Stimulated activated CD4-positive, alpha-beta T cell treated with anti-CD3 and anti-CD28 coated beads, TNF-alpha, amount 100 ng/mL, for 24 hours (primary cell): ENCODE results near the gene FTHL17.

Source experiments
- DNase-seq, 3 experiments: peaks; one replicate each; pipeline ENCODE4 v3.0.0-alpha.2; 2020; ENCODE audit warnings: low read depth in 3 of 3

The FTHL17 gene

DNA sequence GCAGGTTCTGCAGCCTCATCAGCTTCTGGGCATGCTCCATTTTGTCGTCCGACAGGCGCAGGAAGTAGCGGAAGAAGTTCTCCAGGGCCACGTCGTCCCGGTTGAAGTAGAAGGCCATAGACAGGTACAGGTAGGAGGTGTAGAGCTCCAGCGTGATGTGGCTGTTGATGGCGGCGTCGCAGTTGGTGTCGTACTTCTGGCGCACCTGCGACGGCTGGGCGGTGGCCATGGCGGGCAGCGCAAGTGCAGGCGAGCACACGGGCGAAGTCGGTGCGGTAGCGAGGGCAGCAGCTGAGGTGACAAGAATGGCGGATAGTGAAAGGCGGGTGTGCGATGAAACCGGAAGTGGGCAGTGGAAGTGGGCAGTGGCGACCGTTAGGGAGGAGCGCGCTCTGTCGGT is at the start of gene FTHL17:
Gene FTHL17 (minus strand): TSS at position 317 of the 400 bp plus-strand sequence. CDS start 88 bp downstream, at position 229.
- no peak for DNase-seq

DNA sequence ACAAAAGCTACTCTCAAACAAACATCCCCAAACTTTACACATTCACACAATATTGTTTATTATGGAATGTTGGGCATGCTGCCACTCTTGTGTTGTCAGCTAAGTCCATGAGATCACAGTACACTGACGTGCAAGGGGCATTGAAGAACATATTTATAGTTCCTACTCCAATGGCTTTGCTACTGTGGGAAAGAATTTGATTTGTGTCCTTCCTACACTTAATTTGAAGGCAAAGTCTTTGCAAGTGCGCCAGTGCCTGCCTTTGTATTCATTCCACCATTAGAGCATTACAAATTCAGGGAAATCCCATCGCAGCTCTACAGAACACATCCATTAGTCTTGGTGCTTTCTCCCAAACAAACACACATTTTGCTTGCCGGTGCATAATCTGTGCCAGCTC is 45.4 kb upstream of the FTHL17 start:
- DNase-seq, result no peak

- no peak for DNase-seq
These were observed 43.6 kb upstream of the FTHL17 start for GRCh38 chrX:31115398-31115797.

DNA sequence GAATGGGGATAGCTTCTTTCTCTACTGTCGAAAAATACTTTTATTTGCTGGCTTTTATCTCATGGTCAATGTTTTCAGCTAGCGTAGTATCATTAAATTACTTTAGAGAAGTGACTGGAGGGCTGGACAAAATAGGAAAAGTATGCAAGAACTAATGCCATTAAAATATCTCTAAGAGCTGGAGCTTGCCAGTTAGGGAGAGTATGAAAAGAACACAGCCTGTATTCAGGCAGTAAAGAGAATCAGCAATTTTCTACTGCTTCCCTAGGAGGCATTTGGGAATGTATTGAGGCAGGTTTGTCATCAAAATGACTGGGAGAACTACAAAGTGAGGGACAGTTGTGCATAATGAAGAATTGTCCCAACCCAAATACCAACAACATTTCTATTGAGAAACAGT is 43.0 kb upstream of the FTHL17 start:
- no peak for DNase-seq

- no peak for DNase-seq
These were observed 40.6 kb upstream of the FTHL17 start for GRCh38 chrX:31112226-31112999.

GRCh38 chrX:31110657-31111056 is 38.8 kb upstream of the FTHL17 start:
- no peak for DNase-seq

- DNase-seq, result peak in 1 of 3 experiments; percentile 20
These were observed 27.8 kb upstream of the FTHL17 start for GRCh38 chrX:31099536-31100090.

DNA sequence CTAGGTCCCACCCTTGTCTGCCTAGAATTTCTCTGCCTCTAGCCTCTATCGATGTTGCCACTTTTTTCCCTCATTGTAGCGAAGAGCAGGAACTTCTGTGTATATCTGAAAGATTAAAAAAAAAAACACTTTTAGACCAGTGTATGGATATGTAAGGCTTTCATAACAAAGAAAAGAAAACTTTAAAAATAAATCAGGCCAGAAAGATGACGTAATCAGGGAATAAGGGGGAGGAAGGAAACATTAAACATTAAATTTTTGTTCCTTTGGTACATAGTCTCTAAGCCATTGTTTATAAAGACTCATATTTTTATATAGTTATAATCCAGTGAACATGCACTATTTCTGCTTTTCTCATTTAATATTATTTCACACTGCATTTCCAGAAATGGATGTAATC is 26.2 kb upstream of the FTHL17 start:
- no peak for DNase-seq

DNA sequence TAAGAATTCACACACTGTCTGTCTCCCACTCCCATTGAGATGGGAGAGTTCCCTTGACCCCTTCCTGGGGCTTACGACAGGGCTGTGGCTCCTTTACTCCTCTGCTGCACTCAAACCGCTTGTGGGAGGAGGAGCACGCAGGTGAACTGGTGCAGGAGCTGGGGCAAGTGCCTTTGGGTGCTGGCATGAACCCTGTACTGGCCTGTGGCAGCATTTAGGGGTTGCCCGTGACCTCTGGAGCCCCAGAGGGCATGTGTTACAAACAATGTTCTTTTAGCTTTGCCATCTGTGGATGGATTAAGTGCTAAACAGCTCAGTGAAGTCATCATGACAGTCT is 21.8 kb upstream of the FTHL17 start:
- DNase-seq, result no peak

GRCh38 chrX:31092970-31093638 is 21.3 kb upstream of the FTHL17 start:
- no peak for DNase-seq

DNA sequence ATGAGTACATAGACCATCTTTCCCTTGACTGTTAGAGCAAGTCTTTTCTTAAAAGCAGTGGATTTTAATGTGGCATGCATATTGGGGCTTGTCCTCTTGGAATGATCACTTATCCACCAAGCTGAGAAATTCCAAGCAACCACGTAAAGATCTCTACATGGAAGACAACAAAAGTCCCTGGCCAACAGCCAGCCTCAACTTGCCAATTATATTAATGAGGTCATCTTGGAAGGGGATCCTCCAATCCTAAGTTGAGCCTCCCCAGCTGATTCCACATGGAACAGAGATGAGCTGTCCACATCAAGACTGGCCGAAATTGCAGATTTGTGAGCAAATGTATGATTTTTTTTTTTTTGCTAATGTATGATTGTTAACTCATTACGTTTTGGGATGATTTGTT is 20.6 kb upstream of the FTHL17 start:
- DNase-seq, result no peak

DNA sequence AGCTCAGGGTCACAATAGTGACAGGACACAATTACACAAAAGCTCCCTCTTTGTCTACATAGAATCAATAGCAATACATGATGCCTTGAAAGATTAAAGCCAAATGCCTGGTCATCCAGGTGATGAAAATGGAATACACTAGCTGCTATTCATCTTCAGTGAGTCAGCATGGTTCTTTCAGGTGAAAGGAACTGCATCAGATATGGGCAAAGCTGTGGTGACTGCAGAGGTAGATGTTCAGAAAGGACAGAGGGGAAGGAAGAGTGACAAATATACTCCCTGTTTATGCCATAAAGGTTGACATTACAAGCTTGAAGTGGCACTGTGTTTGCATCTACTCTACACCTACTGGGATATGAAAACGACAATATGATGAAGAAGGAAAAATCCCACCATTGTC is 20.0 kb upstream of the FTHL17 start:
- DNase-seq, result no peak

- DNase-seq, result no peak
These were observed 2.7 kb upstream of the FTHL17 start for GRCh38 chrX:31074522-31074921.

DNA sequence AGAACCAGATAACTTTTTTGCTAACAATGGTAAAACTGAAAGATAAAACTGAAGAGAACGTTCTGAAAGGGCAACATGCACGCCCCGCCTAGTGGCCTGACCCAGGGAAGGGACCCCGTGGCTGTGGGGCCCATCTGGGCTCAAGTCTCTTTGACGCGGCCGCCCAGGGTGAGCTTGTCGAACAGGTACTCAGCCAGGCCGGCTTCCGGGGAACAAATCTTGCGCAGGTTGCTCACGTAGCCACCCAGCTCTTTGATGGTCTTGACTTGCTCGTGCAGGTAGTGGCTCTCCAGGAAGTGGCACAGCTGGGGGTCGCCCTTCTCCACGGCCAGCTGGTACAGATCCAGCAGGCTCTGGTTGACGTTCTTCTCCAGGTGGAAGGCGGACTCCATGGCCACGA is 579 bp downstream of the FTHL17 start:
- no peak for DNase-seq

GRCh38 chrX:31070057-31070468 is 1.8 kb downstream of the FTHL17 start:
- DNase-seq, result no peak

- DNase-seq, result no peak
These were observed 8.7 kb downstream of the FTHL17 start for GRCh38 chrX:31063114-31063513.

DNA sequence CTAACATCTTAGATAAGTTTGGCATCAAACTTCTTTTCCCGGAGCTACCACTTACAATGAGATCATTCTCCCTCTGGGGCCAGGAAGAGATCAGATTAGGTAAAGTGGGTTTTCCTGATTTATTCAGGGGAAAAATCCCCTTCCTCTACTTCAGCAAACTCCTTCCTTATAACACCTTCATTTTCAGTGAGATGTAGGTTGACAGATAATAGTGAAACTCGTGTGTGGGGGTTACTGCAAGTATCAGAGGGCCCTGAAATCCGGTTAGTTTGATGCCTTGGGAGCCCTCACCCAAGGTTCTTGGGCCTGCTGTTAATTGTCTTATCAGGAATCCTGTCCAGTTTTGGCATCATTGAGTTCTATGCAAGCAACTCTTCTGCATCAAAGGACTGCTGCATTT is 10.8 kb downstream of the FTHL17 start:
- no peak for DNase-seq

GRCh38 chrX:31060016-31060415 is 11.8 kb downstream of the FTHL17 start:
- no peak for DNase-seq

- DNase-seq, result no peak
These were observed 13.6 kb downstream of the FTHL17 start for GRCh38 chrX:31058284-31058683.

- DNase-seq, result no peak
These were observed 14.2 kb downstream of the FTHL17 start for GRCh38 chrX:31057691-31058090.

DNA sequence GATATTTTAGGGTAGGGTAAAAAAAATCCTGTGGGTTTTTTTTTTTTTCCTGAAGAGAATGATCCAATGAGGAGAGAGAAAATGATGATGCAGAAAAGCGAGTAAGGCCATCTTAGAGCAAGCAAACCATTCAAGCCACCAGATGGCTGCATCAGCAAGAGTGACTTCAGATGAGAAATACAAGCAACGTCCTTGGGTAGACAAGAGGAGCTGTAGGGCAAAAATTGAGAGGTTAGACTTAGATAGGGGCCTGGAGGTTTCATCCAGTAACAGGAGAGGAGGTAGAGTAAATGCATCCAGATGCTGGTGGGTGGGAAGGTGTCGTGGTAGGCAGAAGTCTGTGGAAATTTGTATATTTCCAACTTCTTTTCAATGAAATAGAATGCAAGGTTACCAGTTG is 14.6 kb downstream of the FTHL17 start:
- no peak for DNase-seq

- DNase-seq, result no peak
These were observed 18.2 kb downstream of the FTHL17 start for GRCh38 chrX:31053621-31054020.

DNA sequence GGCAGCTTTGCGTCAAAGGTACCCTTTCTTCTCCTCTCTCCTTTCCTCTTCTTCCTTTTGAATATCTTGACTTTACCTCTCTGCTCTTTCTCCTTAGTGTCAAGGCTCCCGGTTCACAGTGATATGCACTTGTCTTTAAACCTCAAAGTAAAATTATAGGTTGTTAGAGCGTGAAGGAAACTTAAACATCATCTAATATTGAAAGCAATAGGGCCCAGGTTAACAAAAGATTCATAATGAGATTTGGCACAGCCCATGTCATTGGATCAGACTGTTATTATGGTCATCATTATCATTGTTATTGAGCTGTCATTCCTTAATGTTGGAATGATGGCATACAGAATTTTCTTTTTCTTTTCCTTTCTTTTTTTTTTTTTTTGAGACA is 32.5 kb downstream of the FTHL17 start:
- no peak for DNase-seq
